Measurements from ENCODE around the gene WDFY2. TPM values are rescaled to one million over a fixed set of nuclear protein-coding genes. Genes with fewer than 3 reads are reported as not detected.

WDFY2 gene
- total and polyA plus RNA-seq, 4 donors: 3.4 to 10.5 (median 5.8) TPM

DNA sequence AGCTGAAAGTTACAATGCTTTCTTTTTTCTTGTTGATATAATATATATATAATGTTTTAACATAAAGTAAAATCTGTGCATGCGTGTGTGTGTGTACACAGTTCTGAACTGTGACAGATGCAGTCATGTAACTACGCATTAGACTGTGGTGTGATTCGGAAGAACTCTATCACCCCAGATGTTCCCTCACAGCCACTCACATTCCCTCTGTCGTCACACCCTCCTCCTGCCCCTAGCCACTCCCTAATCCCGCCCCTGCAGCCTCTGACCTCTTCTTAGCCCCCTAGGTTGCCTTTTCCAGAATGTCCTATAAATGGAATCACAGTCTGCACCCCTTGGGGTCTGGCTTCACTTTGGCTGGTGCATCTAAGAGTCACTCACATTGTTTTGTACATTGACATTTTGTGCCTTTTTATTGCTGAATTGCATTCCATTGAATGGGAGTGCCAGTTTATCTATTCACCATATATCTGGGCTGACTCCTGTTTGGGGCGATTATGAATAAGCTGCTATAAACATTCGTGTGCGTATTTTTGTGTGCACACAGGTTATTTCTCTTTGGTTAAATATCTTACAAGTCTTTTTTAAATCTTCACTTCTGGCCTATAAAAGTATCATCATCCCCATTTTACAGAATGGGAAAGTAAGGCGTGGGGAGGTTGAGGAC is 199.3 kb downstream of the WDFY2 start:
- no peak for DNase-seq (ENCODE audit: low spot score)
- WGBS: 92% methylated on average over 9 of the region's 9 CpGs

DNA sequence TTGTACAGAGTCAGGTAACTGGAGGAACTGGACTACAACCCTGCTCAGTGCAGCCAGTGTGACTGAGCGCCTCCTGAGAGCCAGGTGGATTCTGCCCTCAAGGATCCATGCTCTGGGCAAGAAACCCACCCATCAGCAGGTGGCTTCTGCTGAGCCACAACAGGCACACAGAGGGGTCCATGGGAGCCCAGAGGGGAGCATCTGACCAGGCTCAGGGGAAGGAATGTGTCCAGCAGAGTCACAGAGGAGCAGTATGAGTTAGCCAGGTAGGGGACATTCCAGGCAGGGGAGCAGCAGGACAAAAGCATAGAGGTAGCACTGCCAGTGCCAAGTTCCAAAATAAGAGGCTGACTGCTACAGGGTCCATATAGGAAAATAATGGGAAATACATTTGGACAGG is 199.8 kb downstream of the WDFY2 start:
- Histone ChIP-seq H3K4me3 (ENCODE audit: low read depth in 1 of 3, low read length in 3 of 3) (no peak overlapping the region), H3K9me3 (ENCODE audit: control insufficient read depth in 4 of 4, low read length in 3 of 4) (no peaks in the 10 kb centered on the region), H3K9ac (ENCODE audit: low read depth in 1 of 2, low read length in 2 of 2) (no peak overlapping the region), H3K36me3 (ENCODE audit: control insufficient read depth in 4 of 4, insufficient read depth in 3 of 4, low read depth in 1 of 4, low read length in 3 of 4) (peaks cover 0 to 5% (median 0%) of the 10 kb centered on the region in 4 donors), H3K4me1 (ENCODE audit: control insufficient read depth in 4 of 4, insufficient read depth in 4 of 4, low read length in 3 of 4) (peaks cover 0 to 9% (median 5%) of the 10 kb centered on the region in 4 donors), H3K27me3 (ENCODE audit: control insufficient read depth in 4 of 4, insufficient read depth in 4 of 4, low read length in 3 of 4) (no peaks in the 10 kb centered on the region), H3K27ac (ENCODE audit: low read depth in 1 of 2, low read length in 2 of 2) (no peak overlapping the region)
- WGBS: 97% methylated on average over 1 of the region's 1 CpG
- no peak for DNase-seq (ENCODE audit: low spot score)
- no peak for TF ChIP-seq FOXA1 (IDR thresholded peaks at IDR 0.05)
- TF ChIP-seq FOXA2 (IDR thresholded peaks at IDR 0.05): no peak
- TF ChIP-seq RXRA (IDR thresholded peaks at IDR 0.05): no peak
- TF ChIP-seq, protein P1, sequence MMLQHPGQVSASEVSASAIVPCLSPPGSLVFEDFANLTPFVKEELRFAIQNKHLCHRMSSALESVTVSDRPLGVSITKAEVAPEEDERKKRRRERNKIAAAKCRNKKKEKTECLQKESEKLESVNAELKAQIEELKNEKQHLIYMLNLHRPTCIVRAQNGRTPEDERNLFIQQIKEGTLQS (IDR thresholded peaks at IDR 0.05): no peak
- TF ChIP-seq SP1 (IDR thresholded peaks at IDR 0.05): no peak
- TF ChIP-seq, protein P2, sequence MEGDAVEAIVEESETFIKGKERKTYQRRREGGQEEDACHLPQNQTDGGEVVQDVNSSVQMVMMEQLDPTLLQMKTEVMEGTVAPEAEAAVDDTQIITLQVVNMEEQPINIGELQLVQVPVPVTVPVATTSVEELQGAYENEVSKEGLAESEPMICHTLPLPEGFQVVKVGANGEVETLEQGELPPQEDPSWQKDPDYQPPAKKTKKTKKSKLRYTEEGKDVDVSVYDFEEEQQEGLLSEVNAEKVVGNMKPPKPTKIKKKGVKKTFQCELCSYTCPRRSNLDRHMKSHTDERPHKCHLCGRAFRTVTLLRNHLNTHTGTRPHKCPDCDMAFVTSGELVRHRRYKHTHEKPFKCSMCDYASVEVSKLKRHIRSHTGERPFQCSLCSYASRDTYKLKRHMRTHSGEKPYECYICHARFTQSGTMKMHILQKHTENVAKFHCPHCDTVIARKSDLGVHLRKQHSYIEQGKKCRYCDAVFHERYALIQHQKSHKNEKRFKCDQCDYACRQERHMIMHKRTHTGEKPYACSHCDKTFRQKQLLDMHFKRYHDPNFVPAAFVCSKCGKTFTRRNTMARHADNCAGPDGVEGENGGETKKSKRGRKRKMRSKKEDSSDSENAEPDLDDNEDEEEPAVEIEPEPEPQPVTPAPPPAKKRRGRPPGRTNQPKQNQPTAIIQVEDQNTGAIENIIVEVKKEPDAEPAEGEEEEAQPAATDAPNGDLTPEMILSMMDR (IDR thresholded peaks at IDR 0.05; ENCODE audit: low read depth, low read length, missing input control): no peak
- no peak for TF ChIP-seq GABPA (IDR thresholded peaks at IDR 0.05 in 1 of 2, conservative IDR thresholded peaks at IDR 0.05 in 1 of 2)
- TF ChIP-seq HNF4A (conservative IDR thresholded peaks at IDR 0.05): no peak
- no peak for TF ChIP-seq NR2F2 (IDR thresholded peaks at IDR 0.05)
- TF ChIP-seq YY1 (IDR thresholded peaks at IDR 0.05): no peak
- TF ChIP-seq, protein P3, sequence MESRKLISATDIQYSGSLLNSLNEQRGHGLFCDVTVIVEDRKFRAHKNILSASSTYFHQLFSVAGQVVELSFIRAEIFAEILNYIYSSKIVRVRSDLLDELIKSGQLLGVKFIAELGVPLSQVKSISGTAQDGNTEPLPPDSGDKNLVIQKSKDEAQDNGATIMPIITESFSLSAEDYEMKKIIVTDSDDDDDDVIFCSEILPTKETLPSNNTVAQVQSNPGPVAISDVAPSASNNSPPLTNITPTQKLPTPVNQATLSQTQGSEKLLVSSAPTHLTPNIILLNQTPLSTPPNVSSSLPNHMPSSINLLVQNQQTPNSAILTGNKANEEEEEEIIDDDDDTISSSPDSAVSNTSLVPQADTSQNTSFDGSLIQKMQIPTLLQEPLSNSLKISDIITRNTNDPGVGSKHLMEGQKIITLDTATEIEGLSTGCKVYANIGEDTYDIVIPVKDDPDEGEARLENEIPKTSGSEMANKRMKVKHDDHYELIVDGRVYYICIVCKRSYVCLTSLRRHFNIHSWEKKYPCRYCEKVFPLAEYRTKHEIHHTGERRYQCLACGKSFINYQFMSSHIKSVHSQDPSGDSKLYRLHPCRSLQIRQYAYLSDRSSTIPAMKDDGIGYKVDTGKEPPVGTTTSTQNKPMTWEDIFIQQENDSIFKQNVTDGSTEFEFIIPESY (IDR thresholded peaks at IDR 0.05): no peak
- TF ChIP-seq, protein P4, sequence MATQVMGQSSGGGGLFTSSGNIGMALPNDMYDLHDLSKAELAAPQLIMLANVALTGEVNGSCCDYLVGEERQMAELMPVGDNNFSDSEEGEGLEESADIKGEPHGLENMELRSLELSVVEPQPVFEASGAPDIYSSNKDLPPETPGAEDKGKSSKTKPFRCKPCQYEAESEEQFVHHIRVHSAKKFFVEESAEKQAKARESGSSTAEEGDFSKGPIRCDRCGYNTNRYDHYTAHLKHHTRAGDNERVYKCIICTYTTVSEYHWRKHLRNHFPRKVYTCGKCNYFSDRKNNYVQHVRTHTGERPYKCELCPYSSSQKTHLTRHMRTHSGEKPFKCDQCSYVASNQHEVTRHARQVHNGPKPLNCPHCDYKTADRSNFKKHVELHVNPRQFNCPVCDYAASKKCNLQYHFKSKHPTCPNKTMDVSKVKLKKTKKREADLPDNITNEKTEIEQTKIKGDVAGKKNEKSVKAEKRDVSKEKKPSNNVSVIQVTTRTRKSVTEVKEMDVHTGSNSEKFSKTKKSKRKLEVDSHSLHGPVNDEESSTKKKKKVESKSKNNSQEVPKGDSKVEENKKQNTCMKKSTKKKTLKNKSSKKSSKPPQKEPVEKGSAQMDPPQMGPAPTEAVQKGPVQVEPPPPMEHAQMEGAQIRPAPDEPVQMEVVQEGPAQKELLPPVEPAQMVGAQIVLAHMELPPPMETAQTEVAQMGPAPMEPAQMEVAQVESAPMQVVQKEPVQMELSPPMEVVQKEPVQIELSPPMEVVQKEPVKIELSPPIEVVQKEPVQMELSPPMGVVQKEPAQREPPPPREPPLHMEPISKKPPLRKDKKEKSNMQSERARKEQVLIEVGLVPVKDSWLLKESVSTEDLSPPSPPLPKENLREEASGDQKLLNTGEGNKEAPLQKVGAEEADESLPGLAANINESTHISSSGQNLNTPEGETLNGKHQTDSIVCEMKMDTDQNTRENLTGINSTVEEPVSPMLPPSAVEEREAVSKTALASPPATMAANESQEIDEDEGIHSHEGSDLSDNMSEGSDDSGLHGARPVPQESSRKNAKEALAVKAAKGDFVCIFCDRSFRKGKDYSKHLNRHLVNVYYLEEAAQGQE (IDR thresholded peaks at IDR 0.05): no peak
- no peak for TF ChIP-seq JUND (IDR thresholded peaks at IDR 0.05)
- TF ChIP-seq HNF4G (IDR thresholded peaks at IDR 0.05): no peak
- TF ChIP-seq RAD21 (IDR thresholded peaks at IDR 0.05): no peak

More for the DNA sequence above, 199.3 kb downstream of the WDFY2 start:
- H3K27ac ChIP-seq (ENCODE audit: low read depth in 1 of 2, low read length in 2 of 2): no peak overlapping the region
- H3K4me1 ChIP-seq (ENCODE audit: control insufficient read depth in 4 of 4, insufficient read depth in 4 of 4, low read length in 3 of 4): peaks cover 0 to 9% (median 5%) of the 10 kb centered on the region in 4 donors
- H3K4me3 ChIP-seq (ENCODE audit: low read depth in 1 of 3, low read length in 3 of 3): no peak overlapping the region
- no peak overlapping the region for H3K9ac ChIP-seq (ENCODE audit: low read depth in 1 of 2, low read length in 2 of 2)
- TF ChIP-seq FOXA1 (IDR thresholded peaks at IDR 0.05): no peak
- no peaks in the 10 kb centered on the region for H3K9me3 ChIP-seq (ENCODE audit: control insufficient read depth in 4 of 4, low read length in 3 of 4)
- peaks cover 0 to 2% (median 0%) of the 10 kb centered on the region in 4 donors for H3K36me3 ChIP-seq (ENCODE audit: control insufficient read depth in 4 of 4, insufficient read depth in 3 of 4, low read depth in 1 of 4, low read length in 3 of 4)
- H3K27me3 ChIP-seq (ENCODE audit: control insufficient read depth in 4 of 4, insufficient read depth in 4 of 4, low read length in 3 of 4): no peaks in the 10 kb centered on the region
